ENCODE data around the gene AP4M1. TPM values are rescaled to one million over a fixed set of nuclear protein-coding genes. Genes with fewer than 3 reads are reported as not detected.

The AP4M1 gene
- total RNA-seq, 4 donors from 2014 or later, result 23.0 to 34.1 (median 25.9) TPM

DNA sequence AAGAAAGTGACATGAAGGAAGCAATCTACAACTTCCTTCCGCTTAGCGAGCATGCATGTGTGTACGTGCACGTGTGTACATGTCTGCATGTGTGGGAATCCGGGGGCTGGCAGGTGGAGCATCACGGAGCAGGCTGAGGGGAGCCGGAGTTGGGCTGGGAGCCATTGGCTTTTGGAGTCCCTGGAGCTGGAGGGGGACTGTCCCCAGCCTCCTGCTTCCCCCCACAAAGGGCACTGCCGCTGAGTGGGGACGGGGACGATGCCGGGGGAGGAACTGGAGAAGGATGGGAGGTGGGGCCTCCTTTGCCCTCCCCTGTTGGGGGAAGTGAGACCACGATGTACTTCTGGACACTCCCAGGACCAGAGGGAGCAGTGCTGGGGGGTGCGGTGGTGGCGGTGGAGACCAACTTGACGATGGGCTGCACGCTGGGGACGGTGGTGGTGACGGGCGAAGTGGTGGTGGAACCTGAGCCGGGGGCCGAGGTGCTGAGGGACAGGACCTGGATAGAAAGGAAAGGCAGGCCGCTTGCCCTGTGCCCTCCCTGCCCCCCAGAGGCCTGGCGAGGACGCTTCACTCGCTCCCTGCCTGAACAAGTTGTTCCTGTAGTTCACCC lies 5.8 kb downstream of the AP4M1 start:
- H3K4me3 ChIP-seq, result no peak overlapping the region
- no peak for DNase-seq (ENCODE audit: low spot score in 2 of 2)
- peaks cover 0 to 10% (median 6%) of the 10 kb centered on the region in 4 donors for H3K4me1 ChIP-seq
- 73 to 75% methylated on average over 25 of the region's 25 CpGs for WGBS, 2 donors
- TF ChIP-seq EP300 (IDR thresholded peaks at IDR 0.05) (no peak), POLR2A (IDR thresholded peaks at IDR 0.05) (no peak)
- TF ChIP-seq, protein P1, sequence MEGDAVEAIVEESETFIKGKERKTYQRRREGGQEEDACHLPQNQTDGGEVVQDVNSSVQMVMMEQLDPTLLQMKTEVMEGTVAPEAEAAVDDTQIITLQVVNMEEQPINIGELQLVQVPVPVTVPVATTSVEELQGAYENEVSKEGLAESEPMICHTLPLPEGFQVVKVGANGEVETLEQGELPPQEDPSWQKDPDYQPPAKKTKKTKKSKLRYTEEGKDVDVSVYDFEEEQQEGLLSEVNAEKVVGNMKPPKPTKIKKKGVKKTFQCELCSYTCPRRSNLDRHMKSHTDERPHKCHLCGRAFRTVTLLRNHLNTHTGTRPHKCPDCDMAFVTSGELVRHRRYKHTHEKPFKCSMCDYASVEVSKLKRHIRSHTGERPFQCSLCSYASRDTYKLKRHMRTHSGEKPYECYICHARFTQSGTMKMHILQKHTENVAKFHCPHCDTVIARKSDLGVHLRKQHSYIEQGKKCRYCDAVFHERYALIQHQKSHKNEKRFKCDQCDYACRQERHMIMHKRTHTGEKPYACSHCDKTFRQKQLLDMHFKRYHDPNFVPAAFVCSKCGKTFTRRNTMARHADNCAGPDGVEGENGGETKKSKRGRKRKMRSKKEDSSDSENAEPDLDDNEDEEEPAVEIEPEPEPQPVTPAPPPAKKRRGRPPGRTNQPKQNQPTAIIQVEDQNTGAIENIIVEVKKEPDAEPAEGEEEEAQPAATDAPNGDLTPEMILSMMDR (IDR thresholded peaks at IDR 0.05), result no peak
- no peaks in the 10 kb centered on the region for H3K9me3 ChIP-seq
- H3K36me3 ChIP-seq, result peaks cover 0 to 92% (median 26%) of the 10 kb centered on the region in 3 donors
- no peak overlapping the region for H3K27ac ChIP-seq
- no peaks in the 10 kb centered on the region for H3K27me3 ChIP-seq

GRCh38 chr7:100107890-100108289 lies 6.4 kb downstream of the AP4M1 start:
- H3K4me1 ChIP-seq, result peaks cover 0 to 3% (median 0%) of the 10 kb centered on the region in 4 donors
- no peaks in the 10 kb centered on the region for H3K9me3 ChIP-seq
- no peak overlapping the region for H3K4me3 ChIP-seq
- H3K27me3 ChIP-seq, result no peaks in the 10 kb centered on the region
- no peak overlapping the region for H3K27ac ChIP-seq
- H3K36me3 ChIP-seq, result peaks cover 0 to 99% (median 26%) of the 10 kb centered on the region in 3 donors
- DNase-seq (ENCODE audit: low spot score in 2 of 2), result no peak
- WGBS, 2 donors, result 69 to 77% methylated on average over 11 of the region's 11 CpGs
- TF ChIP-seq, protein P1 (IDR thresholded peaks at IDR 0.05), result no peak
- no peak for TF ChIP-seq EP300 (IDR thresholded peaks at IDR 0.05)
- no peak for TF ChIP-seq POLR2A (IDR thresholded peaks at IDR 0.05)

- WGBS, 2 donors, result 76 to 83% methylated on average over 12 of the region's 12 CpGs
- Histone ChIP-seq H3K27ac (no peak overlapping the region), H3K4me3 (no peak overlapping the region), H3K9me3 (no peaks in the 10 kb centered on the region), H3K36me3 (peaks cover 0 to 98% (median 22%) of the 10 kb centered on the region in 3 donors), H3K4me1 (no peaks in the 10 kb centered on the region), H3K27me3 (no peaks in the 10 kb centered on the region)
- TF ChIP-seq, protein P1 (IDR thresholded peaks at IDR 0.05), result no peak
- TF ChIP-seq EP300 (IDR thresholded peaks at IDR 0.05) (no peak), POLR2A (IDR thresholded peaks at IDR 0.05) (no peak)
- DNase-seq (ENCODE audit: low spot score in 2 of 2), result no peak
Observed at GRCh38 chr7:100109521-100110163, 8.2 kb downstream of the AP4M1 start.

- H3K9me3 ChIP-seq, result no peaks in the 10 kb centered on the region
- TF ChIP-seq, protein P1 (IDR thresholded peaks at IDR 0.05), result no peak
- TF ChIP-seq EP300 (IDR thresholded peaks at IDR 0.05) (no peak), POLR2A (IDR thresholded peaks at IDR 0.05) (no peak)
Observed at GRCh38 chr7:100111156-100111555, 9.7 kb downstream of the AP4M1 start.

DNA sequence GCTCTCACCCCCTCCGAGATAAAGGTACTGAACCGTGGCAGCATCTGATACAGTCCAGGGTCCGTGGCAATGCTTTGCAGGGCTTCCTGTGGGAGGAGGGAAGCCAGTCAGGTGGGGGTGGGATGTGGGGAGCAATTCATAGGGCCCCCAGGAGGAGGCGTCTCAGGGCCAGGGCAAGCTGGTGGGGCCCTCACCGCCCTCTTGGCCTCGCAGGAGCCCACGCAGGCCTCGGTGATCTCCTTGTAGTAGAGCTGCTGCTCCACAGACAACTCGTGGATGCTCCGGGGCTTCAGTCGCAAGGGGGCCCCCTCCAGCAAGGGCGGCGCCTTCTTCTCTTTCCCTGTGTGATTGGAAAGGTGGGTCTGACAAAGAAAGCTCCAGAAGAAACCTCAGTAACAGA lies 10.5 kb downstream of the AP4M1 start:
- TF ChIP-seq, protein P1 (IDR thresholded peaks at IDR 0.05), result no peak
- TF ChIP-seq EP300 (IDR thresholded peaks at IDR 0.05), result no peak
- no peak for TF ChIP-seq POLR2A (IDR thresholded peaks at IDR 0.05)
- Histone ChIP-seq H3K4me3 (no peak overlapping the region), H3K27me3 (no peaks in the 10 kb centered on the region), H3K9me3 (no peaks in the 10 kb centered on the region), H3K36me3 (peaks cover 0 to 86% (median 18%) of the 10 kb centered on the region in 3 donors), H3K27ac (no peak overlapping the region), H3K4me1 (no peaks in the 10 kb centered on the region)
- 79 to 86% methylated on average over 12 to 13 of the region's 13 CpGs for WGBS, 2 donors
- no peak for DNase-seq (ENCODE audit: low spot score in 2 of 2)

More at GRCh38 chr7:100111156-100111555, 9.7 kb downstream of the AP4M1 start:
- Histone ChIP-seq H3K36me3 (peaks cover 0 to 93% (median 19%) of the 10 kb centered on the region in 3 donors), H3K27ac (no peak overlapping the region), H3K4me1 (no peaks in the 10 kb centered on the region), H3K27me3 (no peaks in the 10 kb centered on the region), H3K4me3 (no peak overlapping the region)
- DNase-seq (ENCODE audit: low spot score in 2 of 2), result no peak
- 89 to 96% methylated on average over 7 of the region's 7 CpGs for WGBS, 2 donors
